Stomach (tissue), 9 donors: ENCODE data around the gene PDE3B. TPM values are rescaled to one million over a fixed set of nuclear protein-coding genes. Genes with fewer than 3 reads are reported as not detected.

Experiments
- DNase-seq, 2 donors: peaks; one replicate each; pipeline versions ENCODE4 v3.0.0 to v3.0.0-alpha.2; 2013 to 2019
- H3K27ac ChIP-seq, 5 donors: fragments of 200-600 bp in 4 of 5; sonication (generic) in 4 of 5; one replicate each; pipeline ENCODE4 v1.5.1; 2013 to 2019; ENCODE audit warnings: mild to moderate bottlenecking in 1 of 5, moderate library complexity in 1 of 5
- H3K27me3 ChIP-seq, 3 donors: fragments of 200-600 bp; sonication (generic); one replicate each; pipeline ENCODE4 v1.5.1; 2017 to 2019; ENCODE audit warnings: mixed run types in 1 of 3
- H3K36me3 ChIP-seq, 4 donors: fragments of 200-600 bp; sonication (generic); 1 replicate in 3 of 4; 2 replicates in 1 of 4; pipeline ENCODE4 v1.5.1; 2016 to 2019
- H3K4me1 ChIP-seq, 4 donors: fragments of 200-600 bp; sonication (generic); one replicate each; pipeline ENCODE4 v1.5.1; 2016 to 2019
- H3K4me3 ChIP-seq, 4 donors: fragments of 200-600 bp; sonication (generic) in 3 of 4; one replicate each; pipeline ENCODE4 v1.5.1; 2016 to 2019; ENCODE audit warnings: mild to moderate bottlenecking in 1 of 4
- H3K9me3 ChIP-seq, 4 donors: fragments of 200-600 bp; sonication (generic); one replicate each; pipeline ENCODE4 v1.5.1; 2016 to 2019
- EP300 ChIP-seq: sonication (generic); formaldehyde crosslinking; IDR thresholded peaks from one replicate; pipeline ENCODE4 v1.6.1; 2017; ENCODE audit warnings: antibody characterized with exemption
- POLR2A ChIP-seq, 4 donors: fragments of 450-650 bp; IDR thresholded peaks; one replicate each; pipeline ENCODE4 v1.6.1; 2016; ENCODE audit warnings: antibody characterized with exemption in 4 of 4, control low read depth in 2 of 4, mild to moderate bottlenecking in 1 of 4, moderate library complexity in 1 of 4
- POLR2AphosphoS5 ChIP-seq, 3 donors: sonication (generic); formaldehyde crosslinking; IDR thresholded peaks; one replicate each; pipeline ENCODE4 v1.6.1; 2016; ENCODE audit warnings: antibody characterized with exemption in 3 of 3
- WGBS, 5 donors: extraction: QIAGEN DNeasy Blood & Tissue Kit in 3 of 5; methylation state at CpG; one replicate each; pipeline versions ENCODE4 v1.1.5 to v1.1.7; 2013 to 2018; 5-methylcytosine and 5-hydroxymethylcytosine counted together
- intact Hi-C: fragments of 100-400 bp; cut with DNase I; formaldehyde crosslinking; loops from one replicate; pipeline ENCODE4 v1.15.1; 2023; ENCODE audit warnings: low total_unique reads
- polyA plus RNA-seq, 3 donors: library from polyadenylated mRNA; stranded (reverse); fragments of 200-250 nt; gene quantifications; one replicate each; pipeline ENCODE4 v1.2.3, GENCODE V29; 2013
- total RNA-seq, 5 donors: library from RNA; depleted of rRNA; stranded (reverse); fragments of >200 nt; gene quantifications; one replicate each; pipeline versions ENCODE4 v1.1.0 to v1.2.3, GENCODE V29; 2014 to 2016
- TF ChIP-seq, protein P1 (sequence below), 7 experiments: fragments of 450-650 bp in 4 of 7; fragments of 200-600 bp in 3 of 7; sonication (generic) in 3 of 7; IDR thresholded peaks; one replicate each; pipeline ENCODE4 v1.5.1; 2016 to 2019; ENCODE audit warnings: antibody characterized with exemption in 7 of 7, control low read depth in 2 of 7, mild to moderate bottlenecking in 1 of 7
- donor health status: healthy with polysubstance abuse.
- donor health status: Bipolar disorder and iron deficiency.
- donor health status: healthy.

Gene PDE3B
- total and polyA plus RNA-seq, 8 donors: 1.2 to 49.2 (median 14.2) TPM

DNA sequence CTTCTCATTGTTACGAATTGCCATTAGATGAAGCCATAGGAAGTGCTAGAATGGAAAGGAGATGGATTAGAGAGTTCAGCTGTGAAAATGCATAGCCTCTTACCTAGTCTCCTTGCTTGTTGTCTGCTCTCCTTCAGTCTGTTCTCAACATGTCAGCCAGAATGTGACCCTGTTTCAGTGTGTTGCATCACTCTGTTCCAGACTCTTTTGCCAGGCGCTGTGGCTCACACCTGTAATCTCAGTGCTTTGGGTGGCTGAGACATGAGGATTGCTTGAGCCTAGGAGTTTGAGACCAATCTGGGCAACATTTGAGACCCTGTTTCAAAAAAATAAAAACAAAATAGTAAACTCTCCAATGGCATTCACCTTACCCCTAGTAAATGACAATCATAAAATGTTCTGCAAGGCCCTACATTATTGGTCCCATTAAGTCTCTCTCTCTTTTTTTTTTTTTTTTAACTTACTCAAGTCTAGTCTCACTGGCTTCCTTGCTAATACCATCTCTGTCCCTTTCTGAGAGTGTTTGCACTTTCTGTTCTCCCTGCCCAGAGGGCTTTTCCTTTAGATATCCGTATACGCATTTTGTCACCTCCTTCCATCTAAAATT lies 209.1 kb downstream of the PDE3B start:
- no peak for DNase-seq
- Histone ChIP-seq H3K36me3 (no peaks in the 10 kb centered on the region), H3K27me3 (no peaks in the 10 kb centered on the region), H3K4me3 (no peak overlapping the region), H3K27ac (no peak overlapping the region), H3K4me1 (no peaks in the 10 kb centered on the region), H3K9me3 (no peaks in the 10 kb centered on the region)
- intact Hi-C loops: no loop called here
- WGBS, 5 donors: 91 to 98% (median 97%) methylated on average over 4 of the region's 4 CpGs
- TF ChIP-seq POLR2AphosphoS5 (IDR thresholded peaks at IDR 0.05): no peak
- TF ChIP-seq EP300: no peak
- TF ChIP-seq POLR2A (IDR thresholded peaks at IDR 0.05): no peak
- TF ChIP-seq, protein P1, sequence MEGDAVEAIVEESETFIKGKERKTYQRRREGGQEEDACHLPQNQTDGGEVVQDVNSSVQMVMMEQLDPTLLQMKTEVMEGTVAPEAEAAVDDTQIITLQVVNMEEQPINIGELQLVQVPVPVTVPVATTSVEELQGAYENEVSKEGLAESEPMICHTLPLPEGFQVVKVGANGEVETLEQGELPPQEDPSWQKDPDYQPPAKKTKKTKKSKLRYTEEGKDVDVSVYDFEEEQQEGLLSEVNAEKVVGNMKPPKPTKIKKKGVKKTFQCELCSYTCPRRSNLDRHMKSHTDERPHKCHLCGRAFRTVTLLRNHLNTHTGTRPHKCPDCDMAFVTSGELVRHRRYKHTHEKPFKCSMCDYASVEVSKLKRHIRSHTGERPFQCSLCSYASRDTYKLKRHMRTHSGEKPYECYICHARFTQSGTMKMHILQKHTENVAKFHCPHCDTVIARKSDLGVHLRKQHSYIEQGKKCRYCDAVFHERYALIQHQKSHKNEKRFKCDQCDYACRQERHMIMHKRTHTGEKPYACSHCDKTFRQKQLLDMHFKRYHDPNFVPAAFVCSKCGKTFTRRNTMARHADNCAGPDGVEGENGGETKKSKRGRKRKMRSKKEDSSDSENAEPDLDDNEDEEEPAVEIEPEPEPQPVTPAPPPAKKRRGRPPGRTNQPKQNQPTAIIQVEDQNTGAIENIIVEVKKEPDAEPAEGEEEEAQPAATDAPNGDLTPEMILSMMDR (IDR thresholded peaks at IDR 0.05): no peak

DNA sequence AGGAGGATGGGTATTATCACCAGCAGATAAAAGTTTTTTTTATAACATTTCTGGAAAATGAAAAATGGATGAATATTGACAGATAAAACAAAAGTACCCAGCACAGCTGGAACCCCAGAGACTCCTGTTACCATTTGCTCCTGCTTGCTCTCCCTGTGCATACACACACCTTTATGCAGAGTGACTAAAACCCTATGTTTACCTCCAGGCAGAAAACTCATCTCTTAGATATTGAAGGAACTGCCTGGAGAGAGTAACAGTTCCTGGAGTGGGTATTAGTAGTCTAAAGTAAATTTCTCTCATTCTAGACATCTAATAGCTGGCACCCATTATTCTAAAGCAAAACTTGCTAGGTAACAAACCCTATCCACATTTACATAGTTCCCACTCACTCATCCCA lies 210.5 kb downstream of the PDE3B start:
- TF ChIP-seq, protein P1 (IDR thresholded peaks at IDR 0.05): no peak
- TF ChIP-seq POLR2AphosphoS5 (IDR thresholded peaks at IDR 0.05) (no peak), POLR2A (IDR thresholded peaks at IDR 0.05) (no peak), EP300 (no peak)
- Histone ChIP-seq H3K9me3 (no peaks in the 10 kb centered on the region), H3K36me3 (no peaks in the 10 kb centered on the region), H3K27me3 (no peaks in the 10 kb centered on the region), H3K4me3 (no peak overlapping the region), H3K27ac (no peak overlapping the region), H3K4me1 (no peaks in the 10 kb centered on the region)
- DNase-seq: no peak
- intact Hi-C loops: no loop called here

DNA sequence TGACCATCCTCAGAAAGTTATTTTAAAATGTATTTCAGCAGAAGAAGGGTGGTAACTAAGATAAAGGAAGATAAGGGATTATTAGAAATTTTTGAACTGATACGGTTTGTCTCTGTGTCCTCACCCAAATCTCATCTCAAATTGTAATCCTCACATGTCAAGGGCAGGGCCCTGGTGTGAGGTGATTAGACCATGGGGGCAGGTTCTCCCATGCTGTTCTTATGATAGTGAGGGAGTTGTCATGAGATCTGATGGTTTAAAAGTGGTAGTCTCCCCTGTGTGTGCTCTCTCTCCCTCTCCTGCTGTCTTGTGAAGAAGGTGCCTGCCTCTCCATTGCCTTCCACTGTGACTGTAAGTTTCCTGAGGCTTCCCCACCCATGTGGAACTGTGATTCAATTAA lies 212.3 kb downstream of the PDE3B start:
- Histone ChIP-seq H3K4me3 (no peak overlapping the region), H3K27me3 (no peaks in the 10 kb centered on the region), H3K4me1 (no peaks in the 10 kb centered on the region), H3K9me3 (no peaks in the 10 kb centered on the region), H3K36me3 (no peaks in the 10 kb centered on the region), H3K27ac (no peak overlapping the region)
- TF ChIP-seq EP300 (no peak), POLR2A (IDR thresholded peaks at IDR 0.05) (no peak), POLR2AphosphoS5 (IDR thresholded peaks at IDR 0.05) (no peak)
- TF ChIP-seq, protein P1 (IDR thresholded peaks at IDR 0.05): no peak
- 91 to 97% (median 94%) methylated on average over 1 of the region's 1 CpG for WGBS, 5 donors
- intact Hi-C loops: no loop called here
- no peak for DNase-seq

DNA sequence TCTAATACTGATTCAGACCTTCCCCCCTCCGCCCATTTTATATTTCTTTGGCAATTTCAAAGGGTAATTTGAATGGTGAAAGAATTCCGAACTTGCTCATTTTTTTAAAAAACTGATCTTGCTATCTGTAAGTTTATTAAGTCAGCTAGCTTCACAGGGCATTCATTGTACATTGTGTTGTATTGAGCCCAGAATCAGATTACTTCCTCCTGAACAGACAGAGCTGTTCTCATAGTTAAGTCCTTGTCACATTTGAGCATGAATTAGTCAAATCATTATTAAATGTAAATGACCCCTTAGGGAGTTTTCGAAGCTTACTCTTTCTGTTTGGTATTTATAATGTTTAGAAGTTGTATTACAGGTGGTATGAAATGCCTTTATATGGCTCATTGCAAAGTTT lies 214.0 kb downstream of the PDE3B start:
- no peak overlapping the region for H3K27ac ChIP-seq
- intact Hi-C loops: no loop called here
- H3K36me3 ChIP-seq: no peaks in the 10 kb centered on the region
- TF ChIP-seq POLR2AphosphoS5 (IDR thresholded peaks at IDR 0.05) (no peak), POLR2A (IDR thresholded peaks at IDR 0.05) (no peak), EP300 (no peak)
- TF ChIP-seq, protein P1 (IDR thresholded peaks at IDR 0.05): no peak
- no peak for DNase-seq
- H3K9me3 ChIP-seq: no peaks in the 10 kb centered on the region
- H3K4me3 ChIP-seq: no peak overlapping the region
- H3K4me1 ChIP-seq: no peaks in the 10 kb centered on the region
- H3K27me3 ChIP-seq: no peaks in the 10 kb centered on the region
- 86 to 91% (median 88%) methylated on average over 3 of the region's 3 CpGs for WGBS, 5 donors
